GM18907 (cell line): ENCODE data around the gene QRFP.

Experiments used
- ATAC-seq: cut with Tn5 transposase; IDR thresholded peaks from one replicate; pipeline ENCODE4 v1.9.1; 2021; ENCODE audit warnings: mild to moderate bottlenecking, moderate library complexity; ENCODE audit not compliant: unreplicated experiment

Gene QRFP

GRCh38 chr9:130896233-130897014 is at the start of gene QRFP:
TSS of gene QRFP (minus strand) at chr9:130896812. CDS start at chr9:130893838, 2,974 bp downstream.
- ATAC-seq = no peak

- no peak for ATAC-seq
Observed at GRCh38 chr9:130945173-130945572, 48.6 kb upstream of the QRFP start.

- no peak for ATAC-seq
Observed at GRCh38 chr9:130944510-130945058, 48.0 kb upstream of the QRFP start.

- no peak for ATAC-seq
Observed at GRCh38 chr9:130943777-130944176, 47.2 kb upstream of the QRFP start.

GRCh38 chr9:130943221-130943620 is 46.6 kb upstream of the QRFP start:
- no peak for ATAC-seq

- no peak for ATAC-seq
Observed at GRCh38 chr9:130942679-130943078, 46.1 kb upstream of the QRFP start.

- no peak for ATAC-seq
Observed at GRCh38 chr9:130942084-130942483, 45.5 kb upstream of the QRFP start.

- ATAC-seq = peak; percentile 52
Observed at GRCh38 chr9:130940693-130941576, 44.3 kb upstream of the QRFP start.

GRCh38 chr9:130940027-130940549 is 43.5 kb upstream of the QRFP start:
- no peak for ATAC-seq

GRCh38 chr9:130939405-130940026 is 42.9 kb upstream of the QRFP start:
- ATAC-seq = no peak

- no peak for ATAC-seq
Observed at GRCh38 chr9:130938652-130939404, 42.2 kb upstream of the QRFP start, which contains the start of gene FIBCD1. TSS of gene FIBCD1 (minus strand) at chr9:130939247. CDS start at chr9:130938607, 640 bp downstream.

GRCh38 chr9:130938184-130938651 is 41.6 kb upstream of the QRFP start:
- ATAC-seq = no peak

- no peak for ATAC-seq
Observed at GRCh38 chr9:130937146-130938076, 40.8 kb upstream of the QRFP start.

GRCh38 chr9:130936285-130937117 is 39.9 kb upstream of the QRFP start:
- no peak for ATAC-seq

GRCh38 chr9:130935648-130936271 is 39.1 kb upstream of the QRFP start:
- no peak for ATAC-seq

- ATAC-seq = no peak
Observed at GRCh38 chr9:130934702-130935647, 38.4 kb upstream of the QRFP start.
